ENCODE data around the gene CCSER1. TPM values are rescaled to one million over a fixed set of nuclear protein-coding genes. Genes with fewer than 3 reads are reported as not detected.

Gene CCSER1
- total RNA-seq, 2 donors from 2014 or later = 1.5 to 2.7 TPM

- DNase-seq (ENCODE audit: low spot score) (no peak), ATAC-seq (ENCODE audit: insufficient number of reproducible peaks, low FRiP score, low read depth) (no peak)
Measured at GRCh38 chr4:90603540-90603939, 476.3 kb downstream of the CCSER1 start.

DNA sequence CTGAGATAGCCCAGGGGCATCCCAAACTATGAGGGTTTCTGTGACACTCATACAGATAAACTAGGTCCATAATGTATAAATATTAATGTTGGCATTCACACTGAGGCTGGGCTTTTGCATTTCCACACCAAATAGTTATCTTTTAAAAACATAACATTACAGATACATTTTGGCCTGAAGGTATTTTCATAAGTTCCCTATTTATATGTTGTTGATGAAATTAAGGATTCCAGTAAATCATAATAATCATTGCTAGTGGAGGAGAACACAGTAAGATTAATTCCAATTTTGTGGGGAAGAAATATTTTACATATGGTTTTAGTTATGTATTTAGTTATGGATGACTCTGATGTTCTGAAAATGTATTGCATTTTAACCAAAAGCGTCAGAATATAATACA lies 479.6 kb downstream of the CCSER1 start:
- ATAC-seq (ENCODE audit: insufficient number of reproducible peaks, low FRiP score, low read depth) (no peak), DNase-seq (ENCODE audit: low spot score) (no peak)
- Histone ChIP-seq H3K36me3 (no peaks in the 10 kb centered on the region), H3K4me3 (no peak overlapping the region), H3K27me3 (replicated peaks; ENCODE audit: insufficient read depth) (no peaks in the 10 kb centered on the region), H3K4me1 (ENCODE audit: control insufficient read depth in 1 of 2, low read depth in 2 of 2) (no peaks in the 10 kb centered on the region), H3K27ac (no peak overlapping the region), H3K9me3 (no peaks in the 10 kb centered on the region)
- TF ChIP-seq, protein P1, sequence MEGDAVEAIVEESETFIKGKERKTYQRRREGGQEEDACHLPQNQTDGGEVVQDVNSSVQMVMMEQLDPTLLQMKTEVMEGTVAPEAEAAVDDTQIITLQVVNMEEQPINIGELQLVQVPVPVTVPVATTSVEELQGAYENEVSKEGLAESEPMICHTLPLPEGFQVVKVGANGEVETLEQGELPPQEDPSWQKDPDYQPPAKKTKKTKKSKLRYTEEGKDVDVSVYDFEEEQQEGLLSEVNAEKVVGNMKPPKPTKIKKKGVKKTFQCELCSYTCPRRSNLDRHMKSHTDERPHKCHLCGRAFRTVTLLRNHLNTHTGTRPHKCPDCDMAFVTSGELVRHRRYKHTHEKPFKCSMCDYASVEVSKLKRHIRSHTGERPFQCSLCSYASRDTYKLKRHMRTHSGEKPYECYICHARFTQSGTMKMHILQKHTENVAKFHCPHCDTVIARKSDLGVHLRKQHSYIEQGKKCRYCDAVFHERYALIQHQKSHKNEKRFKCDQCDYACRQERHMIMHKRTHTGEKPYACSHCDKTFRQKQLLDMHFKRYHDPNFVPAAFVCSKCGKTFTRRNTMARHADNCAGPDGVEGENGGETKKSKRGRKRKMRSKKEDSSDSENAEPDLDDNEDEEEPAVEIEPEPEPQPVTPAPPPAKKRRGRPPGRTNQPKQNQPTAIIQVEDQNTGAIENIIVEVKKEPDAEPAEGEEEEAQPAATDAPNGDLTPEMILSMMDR (IDR thresholded peaks at IDR 0.05) = no peak

More at GRCh38 chr4:90603540-90603939, 476.3 kb downstream of the CCSER1 start:
- Histone ChIP-seq H3K36me3 (no peaks in the 10 kb centered on the region), H3K4me1 (ENCODE audit: control insufficient read depth in 1 of 2, low read depth in 2 of 2) (no peaks in the 10 kb centered on the region), H3K27ac (no peak overlapping the region), H3K27me3 (replicated peaks; ENCODE audit: insufficient read depth) (no peaks in the 10 kb centered on the region), H3K4me3 (no peak overlapping the region), H3K9me3 (no peaks in the 10 kb centered on the region)
- TF ChIP-seq, protein P1 (IDR thresholded peaks at IDR 0.05) = no peak

GRCh38 chr4:90614371-90614770 lies 487.2 kb downstream of the CCSER1 start:
- TF ChIP-seq, protein P1 (IDR thresholded peaks at IDR 0.05) = no peak
- Histone ChIP-seq H3K27me3 (replicated peaks; ENCODE audit: insufficient read depth) (no peaks in the 10 kb centered on the region), H3K27ac (no peak overlapping the region), H3K36me3 (no peaks in the 10 kb centered on the region), H3K4me1 (ENCODE audit: control insufficient read depth in 1 of 2, low read depth in 2 of 2) (no peaks in the 10 kb centered on the region), H3K9me3 (no peaks in the 10 kb centered on the region), H3K4me3 (no peak overlapping the region)
- no peak for DNase-seq (ENCODE audit: low spot score)
- no peak for ATAC-seq (ENCODE audit: insufficient number of reproducible peaks, low FRiP score, low read depth)

DNA sequence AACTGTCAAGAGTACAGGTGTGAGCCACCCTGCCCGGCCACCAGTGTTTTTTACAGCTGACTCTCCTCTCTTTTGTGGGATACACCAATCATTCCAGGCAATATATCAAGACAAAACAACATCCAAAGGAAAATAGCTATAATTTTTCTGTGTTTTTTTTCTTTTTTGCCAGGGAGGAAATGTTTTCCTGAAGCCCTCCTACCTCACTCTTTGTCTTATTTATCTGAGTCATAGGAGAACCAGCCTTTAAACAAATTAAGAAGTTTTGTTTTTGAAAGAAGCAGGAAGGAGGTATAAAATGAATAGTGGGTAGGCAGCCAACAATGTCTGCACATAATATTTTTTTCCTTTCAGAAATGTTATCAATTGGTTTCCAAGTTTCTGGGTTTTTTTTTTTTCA lies 493.9 kb downstream of the CCSER1 start:
- Histone ChIP-seq H3K27ac (no peak overlapping the region), H3K36me3 (no peaks in the 10 kb centered on the region), H3K27me3 (replicated peaks; ENCODE audit: insufficient read depth) (no peaks in the 10 kb centered on the region), H3K4me3 (no peak overlapping the region), H3K9me3 (no peaks in the 10 kb centered on the region), H3K4me1 (ENCODE audit: control insufficient read depth in 1 of 2, low read depth in 2 of 2) (no peaks in the 10 kb centered on the region)
- TF ChIP-seq, protein P1 (IDR thresholded peaks at IDR 0.05) = no peak
- ATAC-seq (ENCODE audit: insufficient number of reproducible peaks, low FRiP score, low read depth) (no peak), DNase-seq (ENCODE audit: low spot score) (no peak)

DNA sequence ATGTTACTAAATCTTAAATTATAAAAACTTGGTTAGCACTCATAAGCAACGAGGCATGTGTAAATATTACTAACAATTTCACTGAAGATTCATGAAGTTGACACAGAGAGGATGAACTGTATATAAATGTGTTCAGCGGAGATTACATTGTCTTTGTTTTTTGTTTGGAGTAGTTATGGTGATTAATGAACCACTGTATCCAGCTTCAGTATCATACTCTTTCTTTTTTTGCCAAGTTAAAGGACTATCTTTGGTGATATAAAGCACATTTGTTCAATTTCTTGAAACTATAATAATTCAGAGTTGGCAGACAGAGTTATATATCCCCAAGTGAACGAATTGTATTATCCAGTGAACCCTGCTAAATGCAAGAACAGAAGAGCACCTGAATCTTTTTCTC lies 497.6 kb downstream of the CCSER1 start:
- H3K4me3 ChIP-seq = no peak overlapping the region
- no peak overlapping the region for H3K27ac ChIP-seq
- no peak for ATAC-seq (ENCODE audit: insufficient number of reproducible peaks, low FRiP score, low read depth)
- TF ChIP-seq, protein P1 (IDR thresholded peaks at IDR 0.05) = no peak
- DNase-seq (ENCODE audit: low spot score) = no peak
- no peaks in the 10 kb centered on the region for H3K27me3 ChIP-seq (replicated peaks; ENCODE audit: insufficient read depth)
- no peaks in the 10 kb centered on the region for H3K36me3 ChIP-seq
- H3K4me1 ChIP-seq (ENCODE audit: control insufficient read depth in 1 of 2, low read depth in 2 of 2) = no peaks in the 10 kb centered on the region
- H3K9me3 ChIP-seq = no peaks in the 10 kb centered on the region

Measured in thoracic aorta (tissue), 2 donors.